Measurements from ENCODE around the gene ORMDL3. TPM values are rescaled to one million over a fixed set of nuclear protein-coding genes. Genes with fewer than 3 reads are reported as not detected.
A peak's percentile ranks its signal among the peaks of the same experiment; 100 is the strongest.

Gene ORMDL3
- total and polyA plus RNA-seq, 2 experiments from 2014 or later, result 33.6 to 38.5 TPM

- no peaks in the 10 kb centered on the region for H3K36me3 ChIP-seq (ENCODE audit: insufficient read depth)
- H3K4me1 ChIP-seq (ENCODE audit: insufficient read depth), result peaks cover 26% of the 10 kb centered on the region
- DNase-seq (ENCODE audit: low spot score), result no peak
- peaks cover 2% of the 10 kb centered on the region; the same call in 1 of the 3 replicates for H3K36me3 Mint-ChIP-seq (ENCODE audit: low read depth)
- H3K27ac ChIP-seq (ENCODE audit: low read depth), result no peak overlapping the region
- no peak overlapping the region for H3K4me2 ChIP-seq
- peaks cover 24% of the 10 kb centered on the region for H3K79me2 ChIP-seq (replicated peaks; ENCODE audit: insufficient read depth)
- no peaks in the 10 kb centered on the region for H3K27me3 ChIP-seq (ENCODE audit: insufficient read depth)
- no peaks in the 10 kb centered on the region for H3K9me2 ChIP-seq (ENCODE audit: insufficient read depth)
- no peak for TF ChIP-seq EZH2phosphoT487 (IDR thresholded peaks at IDR 0.05; ENCODE audit: unreplicated experiment)
- TF ChIP-seq STAT1 (IDR thresholded peaks at IDR 0.05; ENCODE audit: unreplicated experiment), result no peak
- no peak for TF ChIP-seq EZH2 (IDR thresholded peaks at IDR 0.05; ENCODE audit: low read depth, unreplicated experiment)
- TF ChIP-seq JUNB (IDR thresholded peaks at IDR 0.05; ENCODE audit: unreplicated experiment), result no peak
- TF ChIP-seq CREB1 (CRISPR knock-in tag; IDR thresholded peaks at IDR 0.05; ENCODE audit: low read depth), result no peak
- TF ChIP-seq REST (IDR thresholded peaks at IDR 0.05; ENCODE audit: unreplicated experiment), result no peak
- TF ChIP-seq ZNF114 (CRISPR knock-in tag; IDR thresholded peaks at IDR 0.05), result no peak
- no peak for TF ChIP-seq NANOG (IDR thresholded peaks at IDR 0.05; ENCODE audit: borderline replicate concordance)
- no peak for TF ChIP-seq ETS1 (IDR thresholded peaks at IDR 0.05)
- no peak for TF ChIP-seq ZNF331 (CRISPR knock-in tag; IDR thresholded peaks at IDR 0.05; ENCODE audit: low read depth)
- no peak for TF ChIP-seq POLR2AphosphoS5 (IDR thresholded peaks at IDR 0.05; ENCODE audit: low read depth)
- TF ChIP-seq, protein P1, sequence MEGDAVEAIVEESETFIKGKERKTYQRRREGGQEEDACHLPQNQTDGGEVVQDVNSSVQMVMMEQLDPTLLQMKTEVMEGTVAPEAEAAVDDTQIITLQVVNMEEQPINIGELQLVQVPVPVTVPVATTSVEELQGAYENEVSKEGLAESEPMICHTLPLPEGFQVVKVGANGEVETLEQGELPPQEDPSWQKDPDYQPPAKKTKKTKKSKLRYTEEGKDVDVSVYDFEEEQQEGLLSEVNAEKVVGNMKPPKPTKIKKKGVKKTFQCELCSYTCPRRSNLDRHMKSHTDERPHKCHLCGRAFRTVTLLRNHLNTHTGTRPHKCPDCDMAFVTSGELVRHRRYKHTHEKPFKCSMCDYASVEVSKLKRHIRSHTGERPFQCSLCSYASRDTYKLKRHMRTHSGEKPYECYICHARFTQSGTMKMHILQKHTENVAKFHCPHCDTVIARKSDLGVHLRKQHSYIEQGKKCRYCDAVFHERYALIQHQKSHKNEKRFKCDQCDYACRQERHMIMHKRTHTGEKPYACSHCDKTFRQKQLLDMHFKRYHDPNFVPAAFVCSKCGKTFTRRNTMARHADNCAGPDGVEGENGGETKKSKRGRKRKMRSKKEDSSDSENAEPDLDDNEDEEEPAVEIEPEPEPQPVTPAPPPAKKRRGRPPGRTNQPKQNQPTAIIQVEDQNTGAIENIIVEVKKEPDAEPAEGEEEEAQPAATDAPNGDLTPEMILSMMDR (conservative IDR thresholded peaks at IDR 0.05; ENCODE audit: low read depth in 2 of 2), result no peak
- TF ChIP-seq, protein P2, sequence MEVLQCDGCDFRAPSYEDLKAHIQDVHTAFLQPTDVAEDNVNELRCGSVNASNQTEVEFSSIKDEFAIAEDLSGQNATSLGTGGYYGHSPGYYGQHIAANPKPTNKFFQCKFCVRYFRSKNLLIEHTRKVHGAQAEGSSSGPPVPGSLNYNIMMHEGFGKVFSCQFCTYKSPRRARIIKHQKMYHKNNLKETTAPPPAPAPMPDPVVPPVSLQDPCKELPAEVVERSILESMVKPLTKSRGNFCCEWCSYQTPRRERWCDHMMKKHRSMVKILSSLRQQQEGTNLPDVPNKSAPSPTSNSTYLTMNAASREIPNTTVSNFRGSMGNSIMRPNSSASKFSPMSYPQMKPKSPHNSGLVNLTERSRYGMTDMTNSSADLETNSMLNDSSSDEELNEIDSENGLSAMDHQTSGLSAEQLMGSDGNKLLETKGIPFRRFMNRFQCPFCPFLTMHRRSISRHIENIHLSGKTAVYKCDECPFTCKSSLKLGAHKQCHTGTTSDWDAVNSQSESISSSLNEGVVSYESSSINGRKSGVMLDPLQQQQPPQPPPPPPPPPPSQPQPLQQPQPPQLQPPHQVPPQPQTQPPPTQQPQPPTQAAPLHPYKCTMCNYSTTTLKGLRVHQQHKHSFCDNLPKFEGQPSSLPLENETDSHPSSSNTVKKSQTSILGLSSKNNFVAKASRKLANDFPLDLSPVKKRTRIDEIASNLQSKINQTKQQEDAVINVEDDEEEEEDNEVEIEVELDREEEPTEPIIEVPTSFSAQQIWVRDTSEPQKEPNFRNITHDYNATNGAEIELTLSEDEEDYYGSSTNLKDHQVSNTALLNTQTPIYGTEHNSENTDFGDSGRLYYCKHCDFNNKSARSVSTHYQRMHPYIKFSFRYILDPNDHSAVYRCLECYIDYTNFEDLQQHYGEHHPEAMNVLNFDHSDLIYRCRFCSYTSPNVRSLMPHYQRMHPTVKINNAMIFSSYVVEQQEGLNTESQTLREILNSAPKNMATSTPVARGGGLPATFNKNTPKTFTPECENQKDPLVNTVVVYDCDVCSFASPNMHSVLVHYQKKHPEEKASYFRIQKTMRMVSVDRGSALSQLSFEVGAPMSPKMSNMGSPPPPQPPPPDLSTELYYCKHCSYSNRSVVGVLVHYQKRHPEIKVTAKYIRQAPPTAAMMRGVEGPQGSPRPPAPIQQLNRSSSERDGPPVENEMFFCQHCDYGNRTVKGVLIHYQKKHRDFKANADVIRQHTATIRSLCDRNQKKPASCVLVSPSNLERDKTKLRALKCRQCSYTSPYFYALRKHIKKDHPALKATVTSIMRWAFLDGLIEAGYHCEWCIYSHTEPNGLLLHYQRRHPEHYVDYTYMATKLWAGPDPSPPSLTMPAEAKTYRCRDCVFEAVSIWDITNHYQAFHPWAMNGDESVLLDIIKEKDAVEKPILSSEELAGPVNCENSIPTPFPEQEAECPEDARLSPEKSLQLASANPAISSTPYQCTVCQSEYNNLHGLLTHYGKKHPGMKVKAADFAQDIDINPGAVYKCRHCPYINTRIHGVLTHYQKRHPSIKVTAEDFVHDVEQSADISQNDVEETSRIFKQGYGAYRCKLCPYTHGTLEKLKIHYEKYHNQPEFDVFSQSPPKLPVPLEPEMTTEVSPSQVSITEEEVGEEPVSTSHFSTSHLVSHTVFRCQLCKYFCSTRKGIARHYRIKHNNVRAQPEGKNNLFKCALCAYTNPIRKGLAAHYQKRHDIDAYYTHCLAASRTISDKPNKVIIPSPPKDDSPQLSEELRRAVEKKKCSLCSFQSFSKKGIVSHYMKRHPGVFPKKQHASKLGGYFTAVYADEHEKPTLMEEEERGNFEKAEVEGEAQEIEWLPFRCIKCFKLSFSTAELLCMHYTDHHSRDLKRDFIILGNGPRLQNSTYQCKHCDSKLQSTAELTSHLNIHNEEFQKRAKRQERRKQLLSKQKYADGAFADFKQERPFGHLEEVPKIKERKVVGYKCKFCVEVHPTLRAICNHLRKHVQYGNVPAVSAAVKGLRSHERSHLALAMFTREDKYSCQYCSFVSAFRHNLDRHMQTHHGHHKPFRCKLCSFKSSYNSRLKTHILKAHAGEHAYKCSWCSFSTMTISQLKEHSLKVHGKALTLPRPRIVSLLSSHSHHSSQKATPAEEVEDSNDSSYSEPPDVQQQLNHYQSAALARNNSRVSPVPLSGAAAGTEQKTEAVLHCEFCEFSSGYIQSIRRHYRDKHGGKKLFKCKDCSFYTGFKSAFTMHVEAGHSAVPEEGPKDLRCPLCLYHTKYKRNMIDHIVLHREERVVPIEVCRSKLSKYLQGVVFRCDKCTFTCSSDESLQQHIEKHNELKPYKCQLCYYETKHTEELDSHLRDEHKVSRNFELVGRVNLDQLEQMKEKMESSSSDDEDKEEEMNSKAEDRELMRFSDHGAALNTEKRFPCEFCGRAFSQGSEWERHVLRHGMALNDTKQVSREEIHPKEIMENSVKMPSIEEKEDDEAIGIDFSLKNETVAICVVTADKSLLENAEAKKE (CRISPR knock-in tag; IDR thresholded peaks at IDR 0.05), result no peak
- H3K4me1 Mint-ChIP-seq, result peaks cover 45% of the 10 kb centered on the region
- H3K27me3 Mint-ChIP-seq (ENCODE audit: insufficient read depth, low read depth, poor library complexity), result peaks cover 5% of the 10 kb centered on the region
- H4K20me1 ChIP-seq (replicated peaks; ENCODE audit: insufficient read depth), result peaks cover 13% of the 10 kb centered on the region
- no peak for ATAC-seq
- peaks cover 7% of the 10 kb centered on the region for H3F3A ChIP-seq (replicated peaks; ENCODE audit: low read depth)
- 0 out of 3 replicates have a peak overlapping the region, but pooled peaks have one; percentile 10 for H3K4me3 Mint-ChIP-seq
- H3K9me3 Mint-ChIP-seq, result no peaks in the 10 kb centered on the region
- H2AFZ ChIP-seq, result no peak overlapping the region
- H3K27ac Mint-ChIP-seq, result no peak overlapping the region
- no peak overlapping the region for H3K4me3 ChIP-seq
These were observed 2.4 kb upstream of the ORMDL3 start for GRCh38 chr17:39929646-39930407.
